ENCODE data around the gene INTS11.
"Not testable (repeated sequence)": the region's sequence is repeated elsewhere in the genome, so short reads cannot be mapped to it uniquely, and the experiment has no call there.

Gene INTS11

DNA sequence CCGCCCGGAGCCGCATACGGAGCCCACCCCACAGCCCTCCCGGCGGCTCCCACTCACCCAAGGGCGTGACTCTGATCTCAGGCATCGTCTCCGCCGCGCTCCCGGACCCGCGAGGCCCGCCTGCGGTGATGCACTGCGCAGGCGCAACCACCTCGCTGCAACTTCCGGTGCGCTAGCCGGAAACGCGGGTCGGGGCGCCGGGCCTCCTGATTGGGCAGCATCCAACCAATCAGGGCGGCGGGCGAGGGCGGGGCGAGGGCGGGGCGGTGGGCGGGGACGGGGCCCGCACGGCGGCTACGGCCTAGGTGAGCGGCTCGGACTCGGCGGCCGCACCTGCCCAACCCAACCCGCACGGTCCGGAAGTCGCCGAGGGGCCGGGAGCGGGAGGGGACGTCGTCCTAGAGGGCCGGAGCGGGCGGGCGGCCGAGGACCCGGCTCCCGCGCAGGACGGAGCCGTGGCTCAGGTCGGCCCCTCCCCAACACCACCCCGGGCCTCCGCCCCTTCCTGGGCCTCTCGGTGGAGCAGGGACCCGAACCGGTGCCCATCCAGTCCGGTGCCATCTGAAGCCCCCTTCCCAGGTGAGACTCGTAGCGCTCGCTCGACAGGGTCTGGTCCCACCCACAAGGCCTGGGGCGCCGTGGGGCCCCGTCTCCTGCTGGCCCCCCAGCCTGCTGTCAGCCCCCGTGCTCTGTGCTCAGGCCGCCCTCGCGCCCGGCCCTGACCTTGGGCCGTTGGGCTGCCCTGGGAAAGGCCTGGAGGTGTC, at the start of gene INTS11, which contains the start of gene CPTP:
Gene INTS11, minus strand, starts transcription at position 137 of the 764 bp plus-strand sequence. Its CDS starts 52 bp downstream, at position 85.
Gene CPTP, plus strand, starts transcription at position 279 of the 764 bp plus-strand sequence. CDS start 2,109 bp downstream, outside the sequence.
- no peaks in the 10 kb centered on the region for H3K27me3 Mint-ChIP-seq
- no peaks in the 10 kb centered on the region for H3K9me3 Mint-ChIP-seq
- peak; percentile 78 for ATAC-seq
- DNase-seq, result peak; percentile 97
- peaks cover 24% of the 10 kb centered on the region for H3K4me1 Mint-ChIP-seq
- peaks cover 3% of the 10 kb centered on the region for H3K36me3 Mint-ChIP-seq (ENCODE audit: low read depth)
- H3K4me3 Mint-ChIP-seq, result peak within 1 kb of the TSS; percentile 92
- H3K27ac Mint-ChIP-seq, result peak within 1 kb of the TSS; percentile 90

GRCh38 chr1:1373815-1374588, 49.5 kb upstream of the INTS11 start:
- Mint-ChIP-seq H3K27ac (peak overlapping the region; percentile 90), H3K36me3 (ENCODE audit: low read depth) (peaks cover 2% of the 10 kb centered on the region), H3K4me3 (peak overlapping the region; percentile 85), H3K9me3 (no peaks in the 10 kb centered on the region), H3K27me3 (no peaks in the 10 kb centered on the region), H3K4me1 (peaks cover 36% of the 10 kb centered on the region)
- no peak for ATAC-seq
- no peak for DNase-seq

GRCh38 chr1:1373051-1373814, 48.8 kb upstream of the INTS11 start:
- no peak for ATAC-seq
- peak overlapping the region; percentile 85 for H3K4me3 Mint-ChIP-seq
- H3K27me3 Mint-ChIP-seq, result no peaks in the 10 kb centered on the region
- H3K9me3 Mint-ChIP-seq, result no peaks in the 10 kb centered on the region
- peaks cover 36% of the 10 kb centered on the region for H3K4me1 Mint-ChIP-seq
- no peak for DNase-seq
- H3K36me3 Mint-ChIP-seq (ENCODE audit: low read depth), result peaks cover 2% of the 10 kb centered on the region
- peak overlapping the region; percentile 64 for H3K27ac Mint-ChIP-seq

- H3K4me3 Mint-ChIP-seq, result peak overlapping the region; percentile 51
- H3K36me3 Mint-ChIP-seq (ENCODE audit: low read depth), result peaks cover 2% of the 10 kb centered on the region
- peak; percentile 35 for ATAC-seq
- H3K27me3 Mint-ChIP-seq, result no peaks in the 10 kb centered on the region
- H3K27ac Mint-ChIP-seq, result peak overlapping the region; percentile 29
- no peaks in the 10 kb centered on the region for H3K9me3 Mint-ChIP-seq
- peaks cover 36% of the 10 kb centered on the region for H3K4me1 Mint-ChIP-seq
- peak; percentile 90 for DNase-seq
Measured at GRCh38 chr1:1371746-1372711, 47.6 kb upstream of the INTS11 start.

DNA sequence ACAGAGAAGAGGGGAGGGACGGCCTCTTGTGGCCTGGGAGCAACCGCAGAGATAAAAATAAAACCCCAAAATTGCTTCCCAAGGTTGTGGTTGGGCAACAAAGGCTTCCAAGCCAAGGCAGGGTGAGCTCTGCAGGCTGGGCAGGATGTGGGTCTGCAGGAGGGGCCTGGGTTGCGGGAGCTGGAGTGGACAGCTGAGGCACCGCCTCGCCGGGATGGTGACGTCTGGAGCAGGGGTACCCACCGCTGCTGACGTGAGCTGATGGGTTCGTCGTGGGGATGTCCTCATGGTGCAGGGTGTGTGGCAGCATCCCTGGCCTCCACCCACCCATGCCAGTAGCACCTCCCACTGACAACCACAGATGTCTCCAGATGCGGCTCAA, 46.9 kb upstream of the INTS11 start:
- ATAC-seq, result peak; percentile 5
- no peak overlapping the region for H3K27ac Mint-ChIP-seq

GRCh38 chr1:1370771-1371300, 46.4 kb upstream of the INTS11 start:
- Mint-ChIP-seq H3K27me3 (no peaks in the 10 kb centered on the region), H3K9me3 (no peaks in the 10 kb centered on the region), H3K27ac (no peak overlapping the region), H3K4me3 (no peak overlapping the region), H3K4me1 (peaks cover 33% of the 10 kb centered on the region), H3K36me3 (ENCODE audit: low read depth) (peaks cover 2% of the 10 kb centered on the region)
- DNase-seq (no peak), ATAC-seq (no peak)

More for the DNA sequence above, 46.9 kb upstream of the INTS11 start:
- Mint-ChIP-seq H3K4me1 (peaks cover 36% of the 10 kb centered on the region), H3K36me3 (ENCODE audit: low read depth) (peaks cover 2% of the 10 kb centered on the region), H3K4me3 (peak overlapping the region; percentile 6), H3K27me3 (no peaks in the 10 kb centered on the region), H3K9me3 (no peaks in the 10 kb centered on the region)
- peak; percentile 54 for DNase-seq

DNA sequence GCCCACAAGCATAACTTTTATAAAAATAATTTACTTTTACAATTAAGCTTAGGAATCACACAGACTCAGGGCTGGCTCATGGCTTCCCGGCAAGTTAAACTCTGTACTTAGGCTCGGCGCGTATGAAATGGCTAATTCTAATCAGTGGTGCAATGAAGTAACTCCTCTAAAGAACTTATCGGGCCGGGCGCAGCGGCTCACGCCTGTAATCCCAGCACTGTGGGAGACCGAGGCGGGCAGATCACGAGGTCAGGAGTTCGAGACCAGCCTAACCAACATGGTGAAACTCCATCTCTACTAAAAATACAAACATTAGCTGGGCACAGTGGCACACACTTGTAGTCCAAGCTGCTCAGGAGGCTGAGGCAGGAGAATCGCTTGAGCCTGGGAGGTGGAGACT, 45.6 kb upstream of the INTS11 start:
- H3K9me3 Mint-ChIP-seq; DNase-seq; H3K4me3 Mint-ChIP-seq; H3K27ac Mint-ChIP-seq; H3K27me3 Mint-ChIP-seq; ATAC-seq; H3K36me3 Mint-ChIP-seq (ENCODE audit: low read depth): not testable (repeated sequence)
- peaks cover 30% of the 10 kb centered on the region for H3K4me1 Mint-ChIP-seq

- H3K4me1 Mint-ChIP-seq, result peaks cover 16% of the 10 kb centered on the region
Measured at GRCh38 chr1:1367315-1367714, 42.9 kb upstream of the INTS11 start.

DNA sequence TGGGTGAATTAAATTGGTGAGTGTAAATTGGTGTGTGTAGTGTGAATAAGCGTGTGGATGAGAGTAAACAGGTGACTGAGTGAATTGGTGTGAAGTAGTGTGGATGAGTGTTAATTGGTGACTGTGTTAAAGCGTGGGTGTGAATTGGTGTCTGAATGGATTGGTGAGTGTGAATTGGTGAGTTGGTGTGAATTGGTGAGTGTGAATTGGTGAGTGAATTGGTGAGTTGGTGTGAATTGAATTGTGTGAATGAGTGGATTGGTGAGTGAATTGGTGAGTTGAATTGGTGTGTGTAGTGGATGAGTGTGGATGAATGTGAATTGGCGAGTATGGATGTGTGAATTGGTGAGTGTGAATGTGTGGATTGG, 42.2 kb upstream of the INTS11 start:
- Mint-ChIP-seq H3K4me1 (peaks cover 9% of the 10 kb centered on the region), H3K4me3 (no peak overlapping the region), H3K9me3 (no peaks in the 10 kb centered on the region), H3K27me3 (no peaks in the 10 kb centered on the region), H3K27ac (no peak overlapping the region), H3K36me3 (ENCODE audit: low read depth) (no peaks in the 10 kb centered on the region)
- no peak for DNase-seq
- no peak for ATAC-seq

More at GRCh38 chr1:1367315-1367714, 42.9 kb upstream of the INTS11 start:
- H3K27me3 Mint-ChIP-seq, result no peaks in the 10 kb centered on the region
- no peak overlapping the region for H3K27ac Mint-ChIP-seq
- no peaks in the 10 kb centered on the region for H3K9me3 Mint-ChIP-seq
- H3K36me3 Mint-ChIP-seq (ENCODE audit: low read depth), result no peaks in the 10 kb centered on the region
- DNase-seq (no peak), ATAC-seq (no peak)
- H3K4me3 Mint-ChIP-seq, result no peak overlapping the region

- no peaks in the 10 kb centered on the region for H3K27me3 Mint-ChIP-seq
- H3K4me1 Mint-ChIP-seq, result peaks cover 4% of the 10 kb centered on the region
- DNase-seq (no peak), ATAC-seq (no peak)
- H3K9me3 Mint-ChIP-seq, result no peaks in the 10 kb centered on the region
- no peak overlapping the region for H3K4me3 Mint-ChIP-seq
- H3K27ac Mint-ChIP-seq, result no peak overlapping the region
- no peaks in the 10 kb centered on the region for H3K36me3 Mint-ChIP-seq (ENCODE audit: low read depth)
Measured at GRCh38 chr1:1365875-1366698, 41.6 kb upstream of the INTS11 start.

DNA sequence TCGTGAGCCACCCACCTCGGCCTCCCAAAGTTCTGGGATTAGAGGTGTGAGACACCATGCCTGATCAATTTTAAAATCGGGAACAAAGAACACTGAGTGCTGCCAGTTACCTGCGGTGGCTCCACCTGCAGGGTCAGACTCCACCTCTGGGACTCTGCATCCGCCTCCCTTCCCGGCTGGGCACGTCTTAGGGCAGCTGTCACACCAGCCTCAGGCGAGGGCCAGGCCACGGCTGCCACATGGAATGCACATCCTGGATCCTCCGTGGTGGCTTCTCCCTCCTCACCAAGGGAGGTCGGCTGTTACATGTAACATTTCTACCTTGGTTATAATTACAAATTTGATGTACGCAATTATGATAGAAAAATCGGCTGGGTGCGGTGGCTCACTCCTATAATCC, 39.8 kb upstream of the INTS11 start:
- Mint-ChIP-seq H3K4me3 (no peak overlapping the region), H3K27me3 (peaks cover 2% of the 10 kb centered on the region)
- no peak for ATAC-seq

DNA sequence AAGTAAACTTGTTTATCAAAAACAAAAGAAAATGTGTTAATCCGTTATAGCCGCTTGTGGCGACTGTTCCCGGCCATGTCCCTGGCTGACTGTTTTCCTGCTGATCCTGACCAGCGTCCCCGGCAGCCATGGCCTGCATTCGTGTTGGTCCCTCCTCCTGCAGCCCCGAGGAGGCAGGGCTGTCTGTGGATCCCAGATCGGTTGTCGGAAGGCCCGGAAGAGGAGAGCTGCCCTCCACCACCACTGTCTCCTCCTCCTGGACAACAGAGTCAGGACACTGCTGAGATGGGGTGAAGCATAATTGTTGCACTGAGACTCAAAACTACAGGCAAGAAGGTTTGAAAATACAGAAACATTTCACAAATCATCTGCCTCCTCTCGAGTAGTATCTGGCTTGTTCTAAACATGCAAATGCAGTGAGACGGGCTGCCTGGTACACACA, 37.5 kb upstream of the INTS11 start:
- H3K36me3 Mint-ChIP-seq (ENCODE audit: low read depth), result no peaks in the 10 kb centered on the region
- no peak overlapping the region for H3K27ac Mint-ChIP-seq
- peaks cover 3% of the 10 kb centered on the region for H3K27me3 Mint-ChIP-seq
- H3K9me3 Mint-ChIP-seq, result no peaks in the 10 kb centered on the region
- no peak for DNase-seq
- peaks cover 12% of the 10 kb centered on the region for H3K4me1 Mint-ChIP-seq
- no peak for ATAC-seq
- no peak overlapping the region for H3K4me3 Mint-ChIP-seq

More for the DNA sequence above, 39.8 kb upstream of the INTS11 start:
- Mint-ChIP-seq H3K4me1 (peaks cover 2% of the 10 kb centered on the region), H3K9me3 (no peaks in the 10 kb centered on the region), H3K36me3 (ENCODE audit: low read depth) (no peaks in the 10 kb centered on the region), H3K27ac (no peak overlapping the region)
- DNase-seq, result no peak

Data from activated naive CD8-positive, alpha-beta T cell treated with anti-CD3 and anti-CD28 coated beads, Interleukin-2, amount 50 U/mL, for 24 hours (primary cell).